H9 (cell line): ENCODE results near the gene RNF130. TPM values are rescaled to one million over a fixed set of nuclear protein-coding genes. Genes with fewer than 3 reads are reported as not detected.

Source experiments
- DNase-seq: peaks from one replicate; pipeline ENCODE4 v3.0.0-alpha.2; 2017
- H2AFZ ChIP-seq: one replicate; pipeline ENCODE4 v1.6.1; 2013; ENCODE audit warnings: mild to moderate bottlenecking, low read length, control low read depth, moderate library complexity
- H2AK5ac ChIP-seq: 2 replicates; pipeline ENCODE4 v1.6.1; 2013; ENCODE audit warnings: low read length, control low read depth, mixed read lengths; ENCODE audit not compliant: insufficient read length
- H2BK120ac ChIP-seq: one replicate; pipeline ENCODE4 v1.6.1; 2013; ENCODE audit warnings: low read depth, mild to moderate bottlenecking, low read length, control low read depth, inconsistent platforms; ENCODE audit not compliant: poor library complexity, severe bottlenecking
- H2BK12ac ChIP-seq: 2 replicates; pipeline ENCODE4 v1.6.1; 2013; ENCODE audit warnings: low read length, control low read depth, mixed read lengths, low read depth; ENCODE audit not compliant: insufficient read length
- H2BK15ac ChIP-seq: 2 replicates; pipeline ENCODE4 v1.6.1; 2013; ENCODE audit warnings: low read depth, low read length, control low read depth
- H2BK20ac ChIP-seq: one replicate; pipeline ENCODE4 v1.6.1; 2013; ENCODE audit warnings: low read depth, mild to moderate bottlenecking, low read length, control low read depth, inconsistent platforms; ENCODE audit not compliant: poor library complexity, severe bottlenecking
- H2BK5ac ChIP-seq: 2 replicates; pipeline ENCODE4 v1.6.1; 2013; ENCODE audit warnings: low read length, control low read depth, mixed read lengths; ENCODE audit not compliant: insufficient read length
- H3K14ac ChIP-seq: 2 replicates; pipeline ENCODE4 v1.6.1; 2013; ENCODE audit warnings: low read length, control low read depth; ENCODE audit not compliant: insufficient read depth
- H3K18ac ChIP-seq: 2 replicates; pipeline ENCODE4 v1.6.1; 2013; ENCODE audit warnings: low read depth, mild to moderate bottlenecking, mixed read lengths, low read length, control low read depth; ENCODE audit not compliant: insufficient read length
- H3K23ac ChIP-seq: 2 replicates; pipeline ENCODE4 v1.6.1; 2013; ENCODE audit warnings: low read length, control low read depth, mixed read lengths, low read depth; ENCODE audit not compliant: insufficient read length
- H3K23me2 ChIP-seq: 2 replicates; pipeline ENCODE4 v1.6.1; 2013; ENCODE audit warnings: low read depth, mild to moderate bottlenecking, mixed read lengths, low read length, control low read depth; ENCODE audit not compliant: insufficient read length, poor library complexity, severe bottlenecking
- H3K27ac ChIP-seq: 2 replicates; pipeline ENCODE4 v1.5.1; 2013; ENCODE audit warnings: low read length, control low read depth, mixed read lengths, low read depth; ENCODE audit not compliant: insufficient read length
- H3K27me3 ChIP-seq: 2 replicates; pipeline ENCODE4 v1.6.1; 2013; ENCODE audit warnings: low read length, control low read depth, inconsistent platforms; ENCODE audit not compliant: insufficient read depth
- H3K4ac ChIP-seq: 2 replicates; pipeline ENCODE4 v1.6.1; 2013; ENCODE audit warnings: low read depth, mild to moderate bottlenecking, control low read depth, inconsistent platforms, low read length, moderate library complexity
- H3K4me1 ChIP-seq: 2 replicates; pipeline ENCODE4 v1.6.1; 2013; ENCODE audit warnings: low read length, control low read depth, inconsistent platforms; ENCODE audit not compliant: insufficient read depth
- H3K4me2 ChIP-seq: 2 replicates; pipeline ENCODE4 v1.6.1; 2013; ENCODE audit warnings: low read length, control low read depth, mixed read lengths; ENCODE audit not compliant: insufficient read length, insufficient read depth
- H3K56ac ChIP-seq: 2 replicates; pipeline ENCODE4 v1.6.1; 2013; ENCODE audit warnings: low read depth, mild to moderate bottlenecking, mixed read lengths, low read length, control low read depth; ENCODE audit not compliant: insufficient read length
- H3K79me1 ChIP-seq: 2 replicates; pipeline ENCODE4 v1.6.1; 2013; ENCODE audit warnings: low read depth, mild to moderate bottlenecking, moderate library complexity, low read length, control low read depth, inconsistent platforms; ENCODE audit not compliant: insufficient read depth, poor library complexity, severe bottlenecking
- H3K79me2 ChIP-seq: 2 replicates; pipeline ENCODE4 v1.6.1; 2013; ENCODE audit warnings: low read length, control low read depth, inconsistent platforms; ENCODE audit not compliant: insufficient read depth
- H3K9ac ChIP-seq: 2 replicates; pipeline ENCODE4 v1.6.1; 2013; ENCODE audit warnings: low read length, control low read depth, mixed read lengths; ENCODE audit not compliant: insufficient read length; ENCODE audit errors: extremely low read depth
- H3K9me3 ChIP-seq: one replicate; pipeline ENCODE4 v1.6.1; 2013; ENCODE audit warnings: low read depth, low read length, inconsistent platforms; ENCODE audit not compliant: control insufficient read depth
- H3T11ph ChIP-seq: one replicate; pipeline ENCODE4 v1.6.1; 2013; ENCODE audit warnings: mild to moderate bottlenecking, low read length, control low read depth, inconsistent platforms
- H4K20me1 ChIP-seq: one replicate; pipeline ENCODE4 v1.6.1; 2013; ENCODE audit not compliant: control insufficient read depth, insufficient read length, insufficient read depth
- H4K5ac ChIP-seq: 2 replicates; pipeline ENCODE4 v1.6.1; 2013; ENCODE audit warnings: low read depth, mild to moderate bottlenecking, mixed read lengths, low read length, control low read depth; ENCODE audit not compliant: insufficient read length
- H4K8ac ChIP-seq: replicated peaks from 2 replicates; pipeline ENCODE4 v1.6.1; 2013; ENCODE audit warnings: low read length, control low read depth, mixed read lengths, low read depth; ENCODE audit not compliant: insufficient read length
- H4K91ac ChIP-seq: 2 replicates; pipeline ENCODE4 v1.6.1; 2013; ENCODE audit warnings: low read depth, mild to moderate bottlenecking, moderate library complexity, mixed read lengths, low read length, control low read depth; ENCODE audit not compliant: insufficient read length
- H3K27ac Mint-ChIP-seq, 3 experiments: 2 replicates in 2 of 3; 3 replicates in 1 of 3; pipeline ENCODE4 v1.8.0; 2020 to 2021; ENCODE audit warnings: mixed read lengths in 3 of 3, mild to moderate bottlenecking in 1 of 3, moderate library complexity in 1 of 3
- H3K27me3 Mint-ChIP-seq: 2 replicates; pipeline ENCODE4 v1.8.0; 2021; ENCODE audit warnings: low read depth, mild to moderate bottlenecking, moderate library complexity, mixed read lengths
- H3K36me3 Mint-ChIP-seq, 3 experiments: 2 replicates in 2 of 3; 3 replicates in 1 of 3; pipeline ENCODE4 v1.8.0; 2020 to 2021; ENCODE audit warnings: low read depth in 3 of 3, mixed read lengths in 3 of 3; ENCODE audit not compliant: insufficient read depth in 1 of 3
- H3K4me1 Mint-ChIP-seq, 2 experiments: 2 replicates each; pipeline ENCODE4 v1.8.0; 2020; ENCODE audit warnings: mixed read lengths in 2 of 2
- H3K4me3 Mint-ChIP-seq, 2 experiments: 2 replicates in 1 of 2; 3 replicates in 1 of 2; pipeline ENCODE4 v1.8.0; 2020 to 2021; ENCODE audit warnings: mild to moderate bottlenecking in 2 of 2, mixed read lengths in 2 of 2, moderate library complexity in 1 of 2
- H3K9me3 Mint-ChIP-seq, 2 experiments: 2 replicates in 1 of 2; 3 replicates in 1 of 2; pipeline ENCODE4 v1.8.0; 2020; ENCODE audit warnings: mild to moderate bottlenecking in 2 of 2, mixed read lengths in 2 of 2, moderate library complexity in 1 of 2
- WGBS: extraction: QIAGEN DNeasy Blood & Tissue Kit; methylation state at CpG from one replicate; pipeline ENCODE4 v1.1.7; 2013; ENCODE audit warnings: missing lambda C conversion rate, low lambda C conversion rate, mixed read lengths; ENCODE audit not compliant: insufficient read length; ENCODE audit errors: extremely low coverage; 5-methylcytosine and 5-hydroxymethylcytosine counted together
- total RNA-seq: library from RNA; stranded (reverse); gene quantifications from 2 replicates; pipeline ENCODE4 v1.2.1, GENCODE V29; 2021
- TF ChIP-seq, protein P1 (sequence below): fragments of 200-600 bp; sonication (generic); conservative IDR thresholded peaks from 3 replicates; pipeline ENCODE4 v1.8.0; 2021; ENCODE audit warnings: antibody characterized with exemption, mild to moderate bottlenecking

Gene RNF130
- total RNA-seq, 1 experiment from 2014 or later, result 80.0 TPM

DNA sequence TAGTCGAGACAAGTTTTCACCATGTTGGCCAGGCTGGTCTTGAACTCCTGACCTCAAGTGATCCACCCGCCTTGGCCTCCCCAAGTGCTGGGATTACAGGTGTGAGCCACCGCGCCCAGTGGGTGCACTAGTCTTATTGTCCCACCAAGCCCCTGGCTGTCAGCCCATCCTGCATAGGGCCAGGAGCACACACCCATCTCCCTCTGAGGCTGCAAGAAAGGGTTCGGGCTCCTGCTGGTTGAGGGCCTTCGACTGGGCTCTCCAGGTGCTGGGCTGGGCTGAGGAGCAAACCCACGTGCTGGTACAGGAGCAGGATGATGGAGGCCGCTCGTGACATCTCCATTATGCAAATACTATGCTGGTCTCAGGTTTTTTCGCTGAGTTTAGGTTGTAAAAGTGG is 25.1 kb upstream of the RNF130 start:
- Histone ChIP-seq H3K4ac (no peak overlapping the region), H2AK5ac (no peak overlapping the region), H3K56ac (no peak overlapping the region), H2BK20ac (no peak overlapping the region), H2BK5ac (no peak overlapping the region), H2BK15ac (no peak overlapping the region), H3K23ac (no peak overlapping the region), H2BK12ac (no peak overlapping the region), H2AFZ (no peak overlapping the region), H3K23me2 (peaks cover 2% of the 10 kb centered on the region), H3K18ac (no peak overlapping the region), H4K20me1 (no peaks in the 10 kb centered on the region), H2BK120ac (no peak overlapping the region), H3K9me3 (no peaks in the 10 kb centered on the region), H4K5ac (no peak overlapping the region), H4K91ac (no peak overlapping the region), H4K8ac (no peak overlapping the region), H3K27ac (no peak overlapping the region), H3T11ph (no peak overlapping the region), H3K27me3 (no peaks in the 10 kb centered on the region), H3K4me1 (no peaks in the 10 kb centered on the region), H3K14ac (no peak overlapping the region), H3K4me2 (no peak overlapping the region), H3K79me1 (no peaks in the 10 kb centered on the region), H3K79me2 (no peaks in the 10 kb centered on the region), H3K9ac (no peak overlapping the region)
- Mint-ChIP-seq H3K36me3 (peaks cover 0 to 11% (median 0%) of the 10 kb centered on the region in 3 experiments; a peak in 3 of 7 replicates), H3K4me1 (peaks cover 2 to 7% of the 10 kb centered on the region in 2 experiments; a peak in 2 of 4 replicates), H3K4me3 (no peak overlapping the region), H3K27me3 (peaks cover 4% of the 10 kb centered on the region), H3K9me3 (peaks cover 0 to 3% of the 10 kb centered on the region in 2 experiments; a peak in 3 of 5 replicates), H3K27ac (no peak overlapping the region)
- no peak for DNase-seq
- no CpG with 5 or more reads among the region's 10 CpGs for WGBS
- TF ChIP-seq, protein P1, sequence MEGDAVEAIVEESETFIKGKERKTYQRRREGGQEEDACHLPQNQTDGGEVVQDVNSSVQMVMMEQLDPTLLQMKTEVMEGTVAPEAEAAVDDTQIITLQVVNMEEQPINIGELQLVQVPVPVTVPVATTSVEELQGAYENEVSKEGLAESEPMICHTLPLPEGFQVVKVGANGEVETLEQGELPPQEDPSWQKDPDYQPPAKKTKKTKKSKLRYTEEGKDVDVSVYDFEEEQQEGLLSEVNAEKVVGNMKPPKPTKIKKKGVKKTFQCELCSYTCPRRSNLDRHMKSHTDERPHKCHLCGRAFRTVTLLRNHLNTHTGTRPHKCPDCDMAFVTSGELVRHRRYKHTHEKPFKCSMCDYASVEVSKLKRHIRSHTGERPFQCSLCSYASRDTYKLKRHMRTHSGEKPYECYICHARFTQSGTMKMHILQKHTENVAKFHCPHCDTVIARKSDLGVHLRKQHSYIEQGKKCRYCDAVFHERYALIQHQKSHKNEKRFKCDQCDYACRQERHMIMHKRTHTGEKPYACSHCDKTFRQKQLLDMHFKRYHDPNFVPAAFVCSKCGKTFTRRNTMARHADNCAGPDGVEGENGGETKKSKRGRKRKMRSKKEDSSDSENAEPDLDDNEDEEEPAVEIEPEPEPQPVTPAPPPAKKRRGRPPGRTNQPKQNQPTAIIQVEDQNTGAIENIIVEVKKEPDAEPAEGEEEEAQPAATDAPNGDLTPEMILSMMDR, result no peak
